Thyroid gland (tissue), 4 donors: ENCODE data around the gene FGF2. TPM values are rescaled to one million over a fixed set of nuclear protein-coding genes. Genes with fewer than 3 reads are reported as not detected.

Source experiments
- DNase-seq, 2 donors: peaks; one replicate each; pipeline ENCODE4 v3.0.0-alpha.2; 2019
- H3K27ac ChIP-seq, 3 donors: fragments of 200-600 bp; sonication (generic); 1 replicate in 2 of 3; 2 replicates in 1 of 3; pipeline ENCODE4 v1.5.1; 2016 to 2019; ENCODE audit warnings: mild to moderate bottlenecking in 1 of 3, moderate library complexity in 1 of 3
- H3K27me3 ChIP-seq: fragments of 200-600 bp; sonication (generic); one replicate; pipeline ENCODE4 v1.5.1; 2019
- H3K36me3 ChIP-seq, 2 donors: fragments of 200-600 bp; sonication (generic); one replicate each; pipeline ENCODE4 v1.5.1; 2016 to 2019
- H3K4me1 ChIP-seq, 2 donors: fragments of 200-600 bp; sonication (generic); one replicate each; pipeline ENCODE4 v1.5.1; 2017 to 2019
- H3K4me3 ChIP-seq, 3 donors: fragments of 200-600 bp; sonication (generic); replicated peaks in 1 of 3; 1 replicate in 2 of 3; 2 replicates in 1 of 3; pipeline ENCODE4 v1.5.1; 2016; ENCODE audit warnings: mild to moderate bottlenecking in 1 of 3
- H3K9me3 ChIP-seq: fragments of 200-600 bp; sonication (generic); one replicate; pipeline ENCODE4 v1.5.1; 2017
- POLR2A ChIP-seq, 2 donors: fragments of 450-650 bp; IDR thresholded peaks; one replicate each; pipeline ENCODE4 v1.6.1; 2017; ENCODE audit warnings: antibody characterized with exemption in 2 of 2, mild to moderate bottlenecking in 2 of 2, moderate library complexity in 1 of 2
- WGBS, 2 donors: methylation state at CpG; one replicate each; pipeline ENCODE4 v1.1.5; 2017; 5-methylcytosine and 5-hydroxymethylcytosine counted together
- intact Hi-C: fragments of 100-400 bp; cut with DNase I; formaldehyde crosslinking; loops from one replicate; pipeline ENCODE4 v1.15.1; 2023
- total RNA-seq, 4 donors: library from RNA; depleted of rRNA; stranded (reverse); fragments of >200 nt; gene quantifications; one replicate each; pipeline ENCODE4 v1.2.3, GENCODE V29; 2016
- TF ChIP-seq, protein P1 (sequence below), 6 experiments: fragments of 200-600 bp in 3 of 6; fragments of 450-650 bp in 3 of 6; sonication (generic) in 3 of 6; IDR thresholded peaks; one replicate each; pipeline ENCODE4 v1.5.1; 2016 to 2019; ENCODE audit warnings: antibody characterized with exemption in 6 of 6, mild to moderate bottlenecking in 2 of 6, inconsistent platforms in 1 of 6, moderate library complexity in 1 of 6

The FGF2 gene
- total RNA-seq, 4 donors from 2014 or later: 3.0 to 8.9 (median 3.5) TPM

DNA sequence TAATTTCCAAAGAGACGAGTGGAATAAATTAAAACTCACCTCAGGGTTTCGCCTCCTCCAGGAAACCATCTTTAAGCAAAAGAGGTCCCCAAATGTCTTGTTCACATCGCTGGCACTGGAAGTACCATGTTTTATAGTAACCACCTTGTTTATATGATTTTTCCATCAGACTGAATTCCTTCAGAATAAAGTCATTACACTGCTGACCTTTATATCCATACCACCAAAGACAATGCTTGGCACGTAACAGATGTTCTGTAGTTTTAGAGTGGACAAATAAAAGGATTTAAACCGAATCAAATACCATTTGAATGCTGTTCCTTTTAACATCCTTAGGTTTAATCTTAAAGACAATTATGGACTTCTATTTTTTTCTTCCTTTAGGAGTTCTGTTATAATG lies 91.1 kb downstream of the FGF2 start:
- no peak for TF ChIP-seq POLR2A (IDR thresholded peaks at IDR 0.05)
- TF ChIP-seq, protein P1, sequence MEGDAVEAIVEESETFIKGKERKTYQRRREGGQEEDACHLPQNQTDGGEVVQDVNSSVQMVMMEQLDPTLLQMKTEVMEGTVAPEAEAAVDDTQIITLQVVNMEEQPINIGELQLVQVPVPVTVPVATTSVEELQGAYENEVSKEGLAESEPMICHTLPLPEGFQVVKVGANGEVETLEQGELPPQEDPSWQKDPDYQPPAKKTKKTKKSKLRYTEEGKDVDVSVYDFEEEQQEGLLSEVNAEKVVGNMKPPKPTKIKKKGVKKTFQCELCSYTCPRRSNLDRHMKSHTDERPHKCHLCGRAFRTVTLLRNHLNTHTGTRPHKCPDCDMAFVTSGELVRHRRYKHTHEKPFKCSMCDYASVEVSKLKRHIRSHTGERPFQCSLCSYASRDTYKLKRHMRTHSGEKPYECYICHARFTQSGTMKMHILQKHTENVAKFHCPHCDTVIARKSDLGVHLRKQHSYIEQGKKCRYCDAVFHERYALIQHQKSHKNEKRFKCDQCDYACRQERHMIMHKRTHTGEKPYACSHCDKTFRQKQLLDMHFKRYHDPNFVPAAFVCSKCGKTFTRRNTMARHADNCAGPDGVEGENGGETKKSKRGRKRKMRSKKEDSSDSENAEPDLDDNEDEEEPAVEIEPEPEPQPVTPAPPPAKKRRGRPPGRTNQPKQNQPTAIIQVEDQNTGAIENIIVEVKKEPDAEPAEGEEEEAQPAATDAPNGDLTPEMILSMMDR (IDR thresholded peaks at IDR 0.05): no peak
- H3K27ac ChIP-seq: no peak overlapping the region
- WGBS, 2 donors: 90 to 94% methylated on average over 5 of the region's 5 CpGs
- no peaks in the 10 kb centered on the region for H3K9me3 ChIP-seq
- intact Hi-C loops: no loop called here
- H3K36me3 ChIP-seq: peaks cover 0 to 3% of the 10 kb centered on the region in 2 donors
- H3K4me1 ChIP-seq: peaks cover 0 to 5% of the 10 kb centered on the region in 2 donors
- H3K4me3 ChIP-seq: no peak overlapping the region
- DNase-seq: no peak
- no peaks in the 10 kb centered on the region for H3K27me3 ChIP-seq

- H3K36me3 ChIP-seq: peaks cover 0 to 3% of the 10 kb centered on the region in 2 donors
- H3K27ac ChIP-seq: no peak overlapping the region
- peaks cover 0 to 5% of the 10 kb centered on the region in 2 donors for H3K4me1 ChIP-seq
- H3K27me3 ChIP-seq: no peaks in the 10 kb centered on the region
- no peak for TF ChIP-seq POLR2A (IDR thresholded peaks at IDR 0.05)
- 91% methylated on average over 5 of the region's 5 CpGs for WGBS, 2 donors
- no peak overlapping the region for H3K4me3 ChIP-seq
- DNase-seq: no peak
- H3K9me3 ChIP-seq: no peaks in the 10 kb centered on the region
- intact Hi-C loops: no loop called here
These were observed 93.8 kb downstream of the FGF2 start for GRCh38 chr4:122920473-122920872.

DNA sequence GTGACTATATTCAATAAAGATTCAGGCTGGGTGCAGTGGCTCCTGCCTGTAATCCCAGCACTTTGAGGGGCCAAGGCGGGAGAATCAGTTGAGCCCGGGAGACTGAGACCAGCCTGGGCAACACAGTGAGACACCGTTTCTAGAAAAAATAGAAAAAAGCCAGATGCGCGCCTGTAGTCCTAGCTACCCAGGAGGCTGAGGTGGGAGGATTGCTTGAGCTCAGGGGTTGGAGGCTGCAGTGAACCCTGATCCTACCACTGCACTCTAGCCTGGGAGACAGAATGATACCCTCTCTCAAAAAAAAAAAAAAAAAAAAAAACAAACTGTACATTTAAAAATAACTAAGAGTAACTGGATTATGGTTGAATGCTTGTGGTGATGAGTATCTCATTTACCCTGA lies 94.7 kb downstream of the FGF2 start:
- peaks cover 0 to 5% of the 10 kb centered on the region in 2 donors for H3K4me1 ChIP-seq
- H3K9me3 ChIP-seq: no peaks in the 10 kb centered on the region
- TF ChIP-seq, protein P1 (IDR thresholded peaks at IDR 0.05): no peak
- TF ChIP-seq POLR2A (IDR thresholded peaks at IDR 0.05): no peak
- intact Hi-C loops: no loop called here
- H3K36me3 ChIP-seq: peaks cover 0 to 3% of the 10 kb centered on the region in 2 donors
- 92 to 94% methylated on average over 5 of the region's 5 CpGs for WGBS, 2 donors
- no peak overlapping the region for H3K27ac ChIP-seq
- peak overlapping the region in 2 of 3 donors; percentile 84 to 89 for H3K4me3 ChIP-seq
- H3K27me3 ChIP-seq: no peaks in the 10 kb centered on the region
- no peak for DNase-seq

- H3K27me3 ChIP-seq: no peaks in the 10 kb centered on the region
- TF ChIP-seq POLR2A (IDR thresholded peaks at IDR 0.05): peak in 1 of 2 donors; percentile 36
- TF ChIP-seq, protein P1 (IDR thresholded peaks at IDR 0.05): no peak
- WGBS, 2 donors: 0 to 1% methylated on average over 18 to 26 of the region's 63 CpGs
- H3K4me1 ChIP-seq: peaks cover 0 to 5% of the 10 kb centered on the region in 2 donors
- H3K4me3 ChIP-seq: peak within 1 kb of the TSS; percentile 21 to 89 (median 84)
- DNase-seq: peak; percentile 58 to 66
- intact Hi-C loops: no loop called here
- H3K36me3 ChIP-seq: no peaks in the 10 kb centered on the region
- peak within 1 kb of the TSS; percentile 20 to 77 (median 74) for H3K27ac ChIP-seq
- no peaks in the 10 kb centered on the region for H3K9me3 ChIP-seq
These were observed 95.6 kb downstream of the FGF2 start, which contains the start of gene NUDT6 for GRCh38 chr4:122921971-122922876. Gene NUDT6 (minus strand): TSS chr4:122922597. CDS start chr4:122922572, 25 bp downstream.

DNA sequence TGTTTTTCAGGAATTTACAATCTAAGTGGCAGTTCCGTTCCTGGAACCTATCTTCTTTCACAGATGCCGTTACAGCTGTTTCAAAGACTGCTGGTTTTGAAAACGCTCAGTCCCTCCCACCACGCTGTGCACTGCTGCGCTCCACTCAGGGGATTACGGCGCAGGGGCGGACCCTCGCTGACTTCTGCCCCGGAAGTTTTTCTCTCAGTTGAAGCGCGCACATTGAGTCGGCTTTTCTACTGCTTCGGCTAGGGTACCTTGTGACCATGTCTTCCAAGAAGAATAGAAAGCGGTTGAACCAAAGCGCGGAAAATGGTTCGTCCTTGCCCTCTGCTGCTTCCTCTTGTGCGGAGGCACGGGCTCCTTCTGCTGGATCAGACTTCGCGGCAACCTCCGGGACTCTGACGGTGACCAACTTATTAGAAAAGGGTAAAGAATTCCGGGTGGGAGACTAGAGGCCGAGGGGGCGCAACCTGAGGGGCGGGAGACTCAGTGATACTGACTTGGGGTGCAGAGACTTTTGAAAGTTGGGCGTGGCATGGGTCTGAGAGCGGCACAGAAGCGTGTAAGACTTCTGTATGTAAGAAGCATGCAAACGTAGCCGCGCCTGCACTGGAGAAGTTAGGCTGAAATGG lies 96.4 kb downstream of the FGF2 start:
- no peaks in the 10 kb centered on the region for H3K9me3 ChIP-seq
- H3K27me3 ChIP-seq: no peaks in the 10 kb centered on the region
- TF ChIP-seq POLR2A (IDR thresholded peaks at IDR 0.05): no peak
- TF ChIP-seq, protein P1 (IDR thresholded peaks at IDR 0.05): no peak
- peak overlapping the region; percentile 21 to 89 (median 84) for H3K4me3 ChIP-seq
- 0% methylated on average over 33 to 34 of the region's 34 CpGs for WGBS, 2 donors
- peaks cover 0 to 5% of the 10 kb centered on the region in 2 donors for H3K4me1 ChIP-seq
- peak overlapping the region in 2 of 3 donors; percentile 74 to 77 for H3K27ac ChIP-seq
- no peaks in the 10 kb centered on the region for H3K36me3 ChIP-seq
- peak; percentile 83 for DNase-seq
- intact Hi-C loops: no loop called here
